ENCODE measurements around the gene CPNE1. TPM values are rescaled to one million over a fixed set of nuclear protein-coding genes. Genes with fewer than 3 reads are reported as not detected.

CPNE1 gene
- total and polyA plus RNA-seq, 10 of the 15 experiments (the other 5 are each of a cell fraction or from before 2014, with no cell fraction given): 84.9 to 209 (median 146) TPM

DNA sequence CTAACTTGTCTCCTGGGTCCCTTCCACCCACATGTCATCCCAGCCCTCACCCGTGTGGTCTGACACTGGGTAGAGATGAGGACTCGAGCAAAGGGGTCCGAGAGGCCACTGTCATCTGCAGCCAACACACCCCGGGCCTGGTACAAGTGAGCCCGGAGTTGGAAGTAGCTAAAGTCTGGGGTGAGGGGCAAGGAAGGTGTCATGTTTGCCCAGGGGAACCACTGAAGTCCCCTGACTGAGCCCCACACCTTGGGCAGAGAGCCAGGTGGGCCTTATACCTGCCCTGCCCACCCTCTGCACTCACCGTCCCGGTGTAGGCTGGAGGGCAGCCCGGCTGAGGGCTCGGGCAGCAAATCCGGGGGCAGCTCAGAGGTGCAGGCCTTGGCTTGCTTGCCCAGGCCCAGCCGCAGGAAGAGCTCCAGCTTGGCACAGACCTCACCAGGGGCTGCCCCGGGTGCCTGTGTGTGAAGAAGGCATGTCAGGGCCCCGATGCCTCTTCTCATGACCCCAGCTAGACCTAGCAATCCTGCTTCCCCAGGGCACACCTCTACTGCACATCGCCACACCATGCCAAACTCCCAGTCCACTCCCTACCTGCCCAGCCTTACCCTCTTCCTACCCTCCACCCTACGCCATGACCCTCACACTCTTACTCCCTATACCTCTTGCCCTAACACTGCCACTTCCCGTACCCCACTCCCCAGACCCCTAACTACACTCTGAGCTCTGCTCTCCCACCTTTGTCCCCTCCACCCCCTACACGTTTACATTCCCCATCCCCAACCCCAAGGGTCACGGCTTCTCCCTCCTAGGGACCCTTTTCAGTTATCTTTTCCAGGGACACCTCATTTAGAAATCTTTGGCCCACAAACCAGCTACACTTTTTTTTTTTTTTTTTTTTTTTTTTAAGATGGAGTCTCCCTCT, 80.8 kb downstream of the CPNE1 start:
- H3K9ac ChIP-seq (ENCODE audit: control insufficient read depth, insufficient read depth, low read length): no peak overlapping the region
- ChIA-PET SMC1A (ENCODE audit: uncharacterized antibody, unreplicated experiment) (no interaction called here), POLR2A (no interaction called here), RAD21 (ENCODE audit: unreplicated experiment) (no interaction called here), CTCF (no interaction called here)
- DNase-seq (ENCODE audit: low read depth, low spot score) (no peak), ATAC-seq (no peak; the same call in 1 of the 3 replicates), FAIRE-seq (no peak)
- no peaks in the 10 kb centered on the region for H3K9me3 ChIP-seq (replicated peaks; ENCODE audit: control insufficient read depth, insufficient read depth, low read length)
- no peaks in the 10 kb centered on the region for H3K79me2 ChIP-seq (ENCODE audit: control insufficient read depth, insufficient read depth, low read length)
- BruUV-seq (replicated peaks): no TSS peak
- no peaks in the 10 kb centered on the region for H3K36me3 ChIP-seq (ENCODE audit: control insufficient read depth in 2 of 2, insufficient read depth in 2 of 2, low read length in 1 of 2)
- TF ChIP-seq ZNF384 (IDR thresholded peaks at IDR 0.05; ENCODE audit: borderline replicate concordance, low read depth, low read length) (no peak), SUZ12 (IDR thresholded peaks at IDR 0.05; ENCODE audit: unreplicated experiment) (no peak), BMI1 (IDR thresholded peaks at IDR 0.05; ENCODE audit: borderline replicate concordance) (no peak), IKZF2 (IDR thresholded peaks at IDR 0.05) (no peak), GABPA (IDR thresholded peaks at IDR 0.05; ENCODE audit: low read depth) (no peak), ZNF622 (IDR thresholded peaks at IDR 0.05) (no peak), NR2C2 (IDR thresholded peaks at IDR 0.05; ENCODE audit: borderline replicate concordance, control insufficient read depth, insufficient read length, low read depth) (no peak), WRNIP1 (IDR thresholded peaks at IDR 0.05; ENCODE audit: borderline replicate concordance, low read depth, low read length) (no peak), RBBP5 (conservative IDR thresholded peaks at IDR 0.05) (no peak), CBX3 (IDR thresholded peaks at IDR 0.05; ENCODE audit: borderline replicate concordance, low read depth) (no peak), EGR1 (IDR thresholded peaks at IDR 0.05; ENCODE audit: borderline replicate concordance in 1 of 2, low read depth in 2 of 2, low read length in 2 of 2) (no peak), FOXK2 (IDR thresholded peaks at IDR 0.05) (no peak), TARDBP (IDR thresholded peaks at IDR 0.05; ENCODE audit: borderline replicate concordance) (no peak)
- TF ChIP-seq, protein P1, sequence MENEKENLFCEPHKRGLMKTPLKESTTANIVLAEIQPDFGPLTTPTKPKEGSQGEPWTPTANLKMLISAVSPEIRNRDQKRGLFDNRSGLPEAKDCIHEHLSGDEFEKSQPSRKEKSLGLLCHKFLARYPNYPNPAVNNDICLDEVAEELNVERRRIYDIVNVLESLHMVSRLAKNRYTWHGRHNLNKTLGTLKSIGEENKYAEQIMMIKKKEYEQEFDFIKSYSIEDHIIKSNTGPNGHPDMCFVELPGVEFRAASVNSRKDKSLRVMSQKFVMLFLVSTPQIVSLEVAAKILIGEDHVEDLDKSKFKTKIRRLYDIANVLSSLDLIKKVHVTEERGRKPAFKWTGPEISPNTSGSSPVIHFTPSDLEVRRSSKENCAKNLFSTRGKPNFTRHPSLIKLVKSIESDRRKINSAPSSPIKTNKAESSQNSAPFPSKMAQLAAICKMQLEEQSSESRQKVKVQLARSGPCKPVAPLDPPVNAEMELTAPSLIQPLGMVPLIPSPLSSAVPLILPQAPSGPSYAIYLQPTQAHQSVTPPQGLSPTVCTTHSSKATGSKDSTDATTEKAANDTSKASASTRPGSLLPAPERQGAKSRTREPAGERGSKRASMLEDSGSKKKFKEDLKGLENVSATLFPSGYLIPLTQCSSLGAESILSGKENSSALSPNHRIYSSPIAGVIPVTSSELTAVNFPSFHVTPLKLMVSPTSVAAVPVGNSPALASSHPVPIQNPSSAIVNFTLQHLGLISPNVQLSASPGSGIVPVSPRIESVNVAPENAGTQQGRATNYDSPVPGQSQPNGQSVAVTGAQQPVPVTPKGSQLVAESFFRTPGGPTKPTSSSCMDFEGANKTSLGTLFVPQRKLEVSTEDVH (IDR thresholded peaks at IDR 0.05; ENCODE audit: low read depth, partially characterized antibody): no peak
- TF ChIP-seq, protein P2, sequence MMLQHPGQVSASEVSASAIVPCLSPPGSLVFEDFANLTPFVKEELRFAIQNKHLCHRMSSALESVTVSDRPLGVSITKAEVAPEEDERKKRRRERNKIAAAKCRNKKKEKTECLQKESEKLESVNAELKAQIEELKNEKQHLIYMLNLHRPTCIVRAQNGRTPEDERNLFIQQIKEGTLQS (IDR thresholded peaks at IDR 0.05; ENCODE audit: borderline replicate concordance, extremely low read depth, low read depth, low read length): no peak
- TF ChIP-seq, protein P3, sequence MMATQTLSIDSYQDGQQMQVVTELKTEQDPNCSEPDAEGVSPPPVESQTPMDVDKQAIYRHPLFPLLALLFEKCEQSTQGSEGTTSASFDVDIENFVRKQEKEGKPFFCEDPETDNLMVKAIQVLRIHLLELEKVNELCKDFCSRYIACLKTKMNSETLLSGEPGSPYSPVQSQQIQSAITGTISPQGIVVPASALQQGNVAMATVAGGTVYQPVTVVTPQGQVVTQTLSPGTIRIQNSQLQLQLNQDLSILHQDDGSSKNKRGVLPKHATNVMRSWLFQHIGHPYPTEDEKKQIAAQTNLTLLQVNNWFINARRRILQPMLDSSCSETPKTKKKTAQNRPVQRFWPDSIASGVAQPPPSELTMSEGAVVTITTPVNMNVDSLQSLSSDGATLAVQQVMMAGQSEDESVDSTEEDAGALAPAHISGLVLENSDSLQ (IDR thresholded peaks at IDR 0.05): no peak
- TF ChIP-seq, protein P4, sequence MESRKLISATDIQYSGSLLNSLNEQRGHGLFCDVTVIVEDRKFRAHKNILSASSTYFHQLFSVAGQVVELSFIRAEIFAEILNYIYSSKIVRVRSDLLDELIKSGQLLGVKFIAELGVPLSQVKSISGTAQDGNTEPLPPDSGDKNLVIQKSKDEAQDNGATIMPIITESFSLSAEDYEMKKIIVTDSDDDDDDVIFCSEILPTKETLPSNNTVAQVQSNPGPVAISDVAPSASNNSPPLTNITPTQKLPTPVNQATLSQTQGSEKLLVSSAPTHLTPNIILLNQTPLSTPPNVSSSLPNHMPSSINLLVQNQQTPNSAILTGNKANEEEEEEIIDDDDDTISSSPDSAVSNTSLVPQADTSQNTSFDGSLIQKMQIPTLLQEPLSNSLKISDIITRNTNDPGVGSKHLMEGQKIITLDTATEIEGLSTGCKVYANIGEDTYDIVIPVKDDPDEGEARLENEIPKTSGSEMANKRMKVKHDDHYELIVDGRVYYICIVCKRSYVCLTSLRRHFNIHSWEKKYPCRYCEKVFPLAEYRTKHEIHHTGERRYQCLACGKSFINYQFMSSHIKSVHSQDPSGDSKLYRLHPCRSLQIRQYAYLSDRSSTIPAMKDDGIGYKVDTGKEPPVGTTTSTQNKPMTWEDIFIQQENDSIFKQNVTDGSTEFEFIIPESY (IDR thresholded peaks at IDR 0.05): no peak
- no peaks in the 10 kb centered on the region for H3K27me3 ChIP-seq (replicated peaks in 1 of 2; ENCODE audit: control insufficient read depth in 2 of 2, insufficient read depth in 2 of 2, low read length in 1 of 2)
- no peaks in the 10 kb centered on the region for H3K4me1 ChIP-seq (ENCODE audit: control insufficient read depth, insufficient read depth, low read length)
- intact Hi-C loops (cut with micrococcal nuclease; ENCODE audit: unreplicated experiment) (no loop called here), in situ Hi-C loops (cut with MboI) (no loop called here)
- no peak overlapping the region for H2AFZ ChIP-seq (ENCODE audit: control insufficient read depth, low read depth, low read length)
- WGBS (ENCODE audit: insufficient coverage, insufficient replicate concordance, low lambda C conversion rate, missing lambda C conversion rate): 44% methylated on average over 18 of the region's 18 CpGs
- H3K4me2 ChIP-seq (ENCODE audit: control insufficient read depth, insufficient read depth): no peak overlapping the region
- H3K4me3 ChIP-seq: no peak overlapping the region
- no peaks in the 10 kb centered on the region for H4K20me1 ChIP-seq (ENCODE audit: control insufficient read depth, insufficient read depth)
- H3K27ac ChIP-seq (ENCODE audit: control insufficient read depth, insufficient read depth): no peak overlapping the region

Data from GM12878 (cell line).